Measurements from ENCODE around the gene ANAPC1.

ANAPC1 gene

DNA sequence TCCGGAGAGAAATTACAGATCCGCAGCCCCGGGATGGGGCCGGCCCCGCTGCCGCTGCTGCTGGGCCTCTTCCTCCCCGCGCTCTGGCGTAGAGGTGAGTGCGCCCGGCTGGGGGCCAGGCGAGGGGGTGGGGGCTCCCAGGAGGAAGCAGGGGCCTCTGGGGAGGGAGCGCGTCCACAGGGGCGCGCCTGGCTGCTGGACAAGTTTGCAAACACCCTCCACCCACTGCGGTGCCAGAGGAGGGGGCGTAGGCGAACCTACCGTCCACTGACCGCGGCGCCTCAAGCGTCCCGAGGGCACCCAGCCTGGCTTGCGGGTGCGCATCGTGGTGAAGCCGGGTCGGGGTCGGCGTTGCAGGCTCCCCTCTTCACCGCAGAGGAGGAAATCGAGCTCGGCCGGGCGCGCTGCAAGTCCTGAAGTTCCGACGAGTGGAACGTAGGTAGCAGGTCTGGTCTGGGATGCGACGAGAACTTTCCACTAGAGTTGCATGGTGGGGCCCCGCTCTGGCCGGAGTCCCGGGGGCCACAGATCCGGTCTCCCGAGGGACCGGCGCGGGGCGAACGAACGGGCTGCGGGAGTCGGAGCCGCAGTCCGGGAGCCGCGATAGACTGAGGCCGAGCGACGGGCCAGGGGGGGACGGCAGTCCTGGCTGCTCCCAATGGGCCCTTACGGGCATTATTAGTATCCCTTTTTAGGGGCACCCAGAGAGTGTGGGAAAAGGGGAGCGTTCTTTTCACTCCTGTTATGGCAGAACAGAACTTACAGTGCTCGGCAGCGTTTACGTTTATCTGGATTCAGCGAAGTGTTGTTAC lies 14.9 kb upstream of the ANAPC1 start:
- peak overlapping the region; percentile 79 for H3K4me3 ChIP-seq (ENCODE audit: low read length, poor library complexity, severe bottlenecking)
- no peaks in the 10 kb centered on the region for H4K20me1 ChIP-seq (ENCODE audit: insufficient read depth, low read length, poor library complexity, severe bottlenecking)
- H3F3A ChIP-seq (ENCODE audit: low read depth): peaks cover 10% of the 10 kb centered on the region
- no peaks in the 10 kb centered on the region for H3K27me3 ChIP-seq (ENCODE audit: insufficient read depth, low read length, poor library complexity, severe bottlenecking)
- H3K36me3 ChIP-seq (ENCODE audit: insufficient read depth, low read length): no peaks in the 10 kb centered on the region
- H3K9ac ChIP-seq (ENCODE audit: low read depth, low read length, poor library complexity, severe bottlenecking): peak overlapping the region; percentile 80
- H3K4me1 ChIP-seq (ENCODE audit: insufficient read depth, low read length, poor library complexity, severe bottlenecking): peaks cover 33% of the 10 kb centered on the region
- peaks cover 11% of the 10 kb centered on the region; the same call in 1 of the 2 replicates for H3K79me2 ChIP-seq (ENCODE audit: insufficient read depth, low read length)
- H3K9me2 ChIP-seq (replicated peaks; ENCODE audit: low read depth, low read length): no peaks in the 10 kb centered on the region
- peak overlapping the region; percentile 99 for H2AFZ ChIP-seq (ENCODE audit: low read length)
- peak overlapping the region; percentile 91 for H3K4me2 ChIP-seq (ENCODE audit: low read depth, low read length, poor library complexity, severe bottlenecking)
- no peaks in the 10 kb centered on the region for H3K9me3 ChIP-seq (ENCODE audit: insufficient read depth, low read depth, low read length)
- TF ChIP-seq, protein P1, sequence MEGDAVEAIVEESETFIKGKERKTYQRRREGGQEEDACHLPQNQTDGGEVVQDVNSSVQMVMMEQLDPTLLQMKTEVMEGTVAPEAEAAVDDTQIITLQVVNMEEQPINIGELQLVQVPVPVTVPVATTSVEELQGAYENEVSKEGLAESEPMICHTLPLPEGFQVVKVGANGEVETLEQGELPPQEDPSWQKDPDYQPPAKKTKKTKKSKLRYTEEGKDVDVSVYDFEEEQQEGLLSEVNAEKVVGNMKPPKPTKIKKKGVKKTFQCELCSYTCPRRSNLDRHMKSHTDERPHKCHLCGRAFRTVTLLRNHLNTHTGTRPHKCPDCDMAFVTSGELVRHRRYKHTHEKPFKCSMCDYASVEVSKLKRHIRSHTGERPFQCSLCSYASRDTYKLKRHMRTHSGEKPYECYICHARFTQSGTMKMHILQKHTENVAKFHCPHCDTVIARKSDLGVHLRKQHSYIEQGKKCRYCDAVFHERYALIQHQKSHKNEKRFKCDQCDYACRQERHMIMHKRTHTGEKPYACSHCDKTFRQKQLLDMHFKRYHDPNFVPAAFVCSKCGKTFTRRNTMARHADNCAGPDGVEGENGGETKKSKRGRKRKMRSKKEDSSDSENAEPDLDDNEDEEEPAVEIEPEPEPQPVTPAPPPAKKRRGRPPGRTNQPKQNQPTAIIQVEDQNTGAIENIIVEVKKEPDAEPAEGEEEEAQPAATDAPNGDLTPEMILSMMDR (conservative IDR thresholded peaks at IDR 0.05; ENCODE audit: low read length): no peak
- no peak for TF ChIP-seq EZH2phosphoT487 (IDR thresholded peaks at IDR 0.05; ENCODE audit: borderline replicate concordance)

DNA sequence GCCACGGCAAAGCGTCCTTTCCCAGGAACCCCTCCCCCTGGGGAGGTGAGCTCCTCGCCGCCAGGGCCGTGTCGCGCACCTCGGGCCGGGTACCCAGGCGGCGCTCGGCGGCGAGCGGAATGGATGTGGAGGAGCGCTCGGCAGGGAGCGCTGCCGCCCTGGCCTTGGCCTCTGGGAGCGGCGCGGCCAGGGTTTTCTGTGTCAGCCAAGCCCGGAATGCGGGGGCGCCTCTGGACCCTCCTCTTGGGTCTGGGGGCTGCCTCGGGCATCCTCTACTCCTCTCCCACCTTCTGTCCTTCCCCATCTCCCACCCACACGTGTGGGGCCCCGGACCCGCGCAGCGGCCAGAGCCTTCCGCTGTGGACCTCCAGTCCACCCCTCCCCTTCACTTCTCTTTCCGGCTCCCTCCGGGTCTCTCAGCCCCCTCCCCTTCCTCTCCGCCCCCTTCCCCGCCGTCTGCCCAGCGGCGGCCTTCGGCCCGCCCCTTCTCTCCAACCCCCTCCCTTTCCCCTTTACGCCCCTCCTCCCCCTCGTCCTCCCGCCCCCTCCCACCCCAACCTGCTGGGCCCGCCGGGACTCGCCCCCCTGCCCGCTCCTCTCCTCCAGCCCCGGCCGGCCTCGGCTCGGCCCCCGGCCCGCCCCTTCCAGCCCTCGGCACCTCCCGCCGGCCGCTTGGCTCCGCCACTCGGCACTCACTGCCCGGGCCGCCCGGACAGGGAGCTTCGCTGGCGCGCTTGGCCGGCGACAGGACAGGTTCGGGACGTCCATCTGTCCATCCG lies 14.1 kb upstream of the ANAPC1 start, which contains the start of gene MERTK:
TSS of gene MERTK (plus strand) at position 684 of the 779 bp plus-strand sequence. CDS start 129 bp downstream, outside the sequence.
- peak within 1 kb of the TSS; percentile 99 for H2AFZ ChIP-seq (ENCODE audit: low read length)
- H3K27me3 ChIP-seq (ENCODE audit: insufficient read depth, low read length, poor library complexity, severe bottlenecking): no peaks in the 10 kb centered on the region
- no peak for TF ChIP-seq EZH2phosphoT487 (IDR thresholded peaks at IDR 0.05; ENCODE audit: borderline replicate concordance)
- TF ChIP-seq, protein P1 (conservative IDR thresholded peaks at IDR 0.05; ENCODE audit: low read length): peak; percentile 62
- peaks cover 6% of the 10 kb centered on the region; the same call in 1 of the 2 replicates for H3K79me2 ChIP-seq (ENCODE audit: insufficient read depth, low read length)
- no peaks in the 10 kb centered on the region for H3K9me2 ChIP-seq (replicated peaks; ENCODE audit: low read depth, low read length)
- peaks cover 10% of the 10 kb centered on the region for H3F3A ChIP-seq (ENCODE audit: low read depth)
- peaks cover 25% of the 10 kb centered on the region for H3K4me1 ChIP-seq (ENCODE audit: insufficient read depth, low read length, poor library complexity, severe bottlenecking)
- peak within 1 kb of the TSS; percentile 79 for H3K4me3 ChIP-seq (ENCODE audit: low read length, poor library complexity, severe bottlenecking)
- no peaks in the 10 kb centered on the region for H3K36me3 ChIP-seq (ENCODE audit: insufficient read depth, low read length)
- no peaks in the 10 kb centered on the region for H3K9me3 ChIP-seq (ENCODE audit: insufficient read depth, low read depth, low read length)
- H4K20me1 ChIP-seq (ENCODE audit: insufficient read depth, low read length, poor library complexity, severe bottlenecking): no peaks in the 10 kb centered on the region
- H3K9ac ChIP-seq (ENCODE audit: low read depth, low read length, poor library complexity, severe bottlenecking): peak within 1 kb of the TSS; percentile 80
- peak within 1 kb of the TSS; percentile 91 for H3K4me2 ChIP-seq (ENCODE audit: low read depth, low read length, poor library complexity, severe bottlenecking)

DNA sequence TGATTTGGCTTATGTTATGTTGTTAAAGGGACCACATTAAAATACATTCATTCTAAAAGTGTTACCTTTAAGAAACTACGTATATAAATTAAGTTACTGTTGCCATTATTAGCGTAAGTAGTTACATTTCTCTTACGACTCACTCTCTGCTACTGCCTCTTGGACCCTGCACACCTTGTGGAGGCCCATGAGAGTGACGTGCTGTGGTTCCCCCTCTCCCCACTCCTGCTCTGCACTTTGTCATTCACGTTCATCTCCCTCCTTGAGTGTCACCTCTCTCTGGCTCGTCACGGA lies 13.6 kb upstream of the ANAPC1 start:
- Histone ChIP-seq H3K9me3 (ENCODE audit: insufficient read depth, low read depth, low read length) (no peaks in the 10 kb centered on the region), H3K4me3 (ENCODE audit: low read length, poor library complexity, severe bottlenecking) (peak overlapping the region; percentile 79), H3K4me1 (ENCODE audit: insufficient read depth, low read length, poor library complexity, severe bottlenecking) (peaks cover 25% of the 10 kb centered on the region), H3K4me2 (ENCODE audit: low read depth, low read length, poor library complexity, severe bottlenecking) (peak overlapping the region; percentile 86), H3K9ac (ENCODE audit: low read depth, low read length, poor library complexity, severe bottlenecking) (peak overlapping the region; percentile 80), H4K20me1 (ENCODE audit: insufficient read depth, low read length, poor library complexity, severe bottlenecking) (no peaks in the 10 kb centered on the region), H3K27me3 (ENCODE audit: insufficient read depth, low read length, poor library complexity, severe bottlenecking) (no peaks in the 10 kb centered on the region), H3F3A (ENCODE audit: low read depth) (peaks cover 10% of the 10 kb centered on the region), H3K79me2 (ENCODE audit: insufficient read depth, low read length) (peaks cover 6% of the 10 kb centered on the region; the same call in 1 of the 2 replicates), H3K9me2 (replicated peaks; ENCODE audit: low read depth, low read length) (no peaks in the 10 kb centered on the region), H2AFZ (ENCODE audit: low read length) (peak overlapping the region; percentile 89), H3K36me3 (ENCODE audit: insufficient read depth, low read length) (no peaks in the 10 kb centered on the region)
- TF ChIP-seq, protein P1 (conservative IDR thresholded peaks at IDR 0.05; ENCODE audit: low read length): no peak
- TF ChIP-seq EZH2phosphoT487 (IDR thresholded peaks at IDR 0.05; ENCODE audit: borderline replicate concordance): no peak
